K562 (cell line): ENCODE measurements around the gene SERPINE1. TPM values are rescaled to one million over a fixed set of nuclear protein-coding genes. Genes with fewer than 3 reads are reported as not detected.

Experiments used
- BACH1 ChIP-seq: fragments of 200-800 bp; sonication (Bioruptor generic); IDR thresholded peaks from 2 replicates; pipeline ENCODE4 v1.6.1; 2016; ENCODE audit warnings: missing genetic modification characterization, missing compliant biosample characterization
- CLOCK ChIP-seq: fragments of 250-450 bp; sonication (Bioruptor Pico); IDR thresholded peaks from 2 replicates; pipeline ENCODE4 v1.4.0; 2020; ENCODE audit warnings: mild to moderate bottlenecking, moderate library complexity, borderline replicate concordance
- E2F5 ChIP-seq: sonication (generic); formaldehyde crosslinking; IDR thresholded peaks from 2 replicates; pipeline ENCODE4 v1.8.0; 2022; ENCODE audit warnings: mild to moderate bottlenecking, missing genetic modification reagents
- EGR1 ChIP-seq: fragments of 450-650 bp; conservative IDR thresholded peaks from 2 replicates; pipeline ENCODE4 v1.6.1; 2017; ENCODE audit warnings: mild to moderate bottlenecking
- FIP1L1 ChIP-seq: fragments of 200-400 bp; formaldehyde crosslinking; IDR thresholded peaks from 2 replicates; pipeline ENCODE4 v1.6.1; 2018; ENCODE audit warnings: mild to moderate bottlenecking, low read depth, low read length; ENCODE audit not compliant: poor library complexity, severe bottlenecking
- FOXK2 ChIP-seq, 2 experiments: fragments of 450-650 bp; IDR thresholded peaks in 1 of 2; conservative IDR thresholded peaks in 1 of 2; 2 replicates each; pipeline ENCODE4 v1.6.1; 2016; ENCODE audit warnings: low read depth in 2 of 2, mild to moderate bottlenecking in 1 of 2
- KDM1A ChIP-seq, 2 experiments: fragments of 450-650 bp; IDR thresholded peaks; 2 replicates each; pipeline ENCODE4 v1.6.1; 2016; ENCODE audit warnings: mild to moderate bottlenecking in 2 of 2
- LARP7 ChIP-seq: fragments of 450-650 bp; IDR thresholded peaks from 2 replicates; pipeline ENCODE4 v1.6.1; 2016
- LCOR ChIP-seq: sonication (generic); formaldehyde crosslinking; IDR thresholded peaks from 2 replicates; pipeline ENCODE4 v1.8.0; 2022; ENCODE audit warnings: mild to moderate bottlenecking, missing genetic modification reagents
- MEF2A ChIP-seq: IDR thresholded peaks from 2 replicates; pipeline ENCODE4 v1.6.1; 2011; ENCODE audit warnings: low read depth, mild to moderate bottlenecking, low read length, moderate library complexity; ENCODE audit not compliant: control insufficient read depth
- NONO ChIP-seq, 2 experiments: fragments of 200-400 bp in 1 of 2; fragments of 450-650 bp in 1 of 2; formaldehyde crosslinking in 1 of 2; IDR thresholded peaks; 2 replicates each; pipeline ENCODE4 v1.6.1; 2017; ENCODE audit warnings: low read depth in 2 of 2, mild to moderate bottlenecking in 2 of 2, moderate library complexity in 2 of 2, low read length in 1 of 2
- NRF1 ChIP-seq, 2 experiments: fragments of 450-650 bp; IDR thresholded peaks in 1 of 2; conservative IDR thresholded peaks in 1 of 2; 2 replicates each; pipeline ENCODE4 v1.6.1; 2014; ENCODE audit warnings: mild to moderate bottlenecking in 2 of 2
- PCBP1 ChIP-seq: fragments of 200-400 bp; formaldehyde crosslinking; IDR thresholded peaks from 2 replicates; pipeline ENCODE4 v1.6.1; 2018; ENCODE audit warnings: mild to moderate bottlenecking, low read depth, low read length; ENCODE audit not compliant: poor library complexity, severe bottlenecking
- PHB ChIP-seq: fragments of 250-450 bp; sonication (Bioruptor Pico); IDR thresholded peaks from 2 replicates; pipeline ENCODE4 v1.5.0; 2021
- PML ChIP-seq: IDR thresholded peaks from 2 replicates; pipeline ENCODE4 v1.6.1; 2012; ENCODE audit warnings: low read length, inconsistent platforms
- RB1 ChIP-seq: fragments of 450-650 bp; IDR thresholded peaks from 2 replicates; pipeline ENCODE4 v1.6.1; 2017; ENCODE audit warnings: low read depth, mild to moderate bottlenecking
- RBM22 ChIP-seq: fragments of 200-400 bp; formaldehyde crosslinking; IDR thresholded peaks from 2 replicates; pipeline ENCODE4 v1.6.1; 2018; ENCODE audit warnings: low read length, low read depth; ENCODE audit not compliant: poor library complexity, severe bottlenecking
- TBP ChIP-seq: optimal IDR thresholded peaks from 2 replicates; pipeline ENCODE3; 2011; ENCODE audit warnings: low read depth, low read length, improper control_type of control experiment
- TFAP4 ChIP-seq: sonication (generic); formaldehyde crosslinking; IDR thresholded peaks from 2 replicates; pipeline ENCODE4 v1.8.0; 2022; ENCODE audit warnings: missing genetic modification reagents, mild to moderate bottlenecking, moderate library complexity, borderline replicate concordance
- THAP7 ChIP-seq: fragments of 250-450 bp; sonication (Bioruptor Pico); IDR thresholded peaks from 2 replicates; pipeline ENCODE4 v1.5.0; 2021
- ZKSCAN1 ChIP-seq: fragments of 150-350 bp; IDR thresholded peaks from 2 replicates; pipeline ENCODE4 v1.6.1; 2016; ENCODE audit warnings: low read depth, low read length
- ZNF124 ChIP-seq: sonication (generic); formaldehyde crosslinking; IDR thresholded peaks from 2 replicates; pipeline ENCODE4 v1.8.1; 2022; ENCODE audit warnings: missing genetic modification reagents
- ZNF431 ChIP-seq: sonication (generic); formaldehyde crosslinking; IDR thresholded peaks from 2 replicates; pipeline ENCODE4 v1.8.0; 2022; ENCODE audit warnings: mild to moderate bottlenecking, missing genetic modification reagents
- ZNF511 ChIP-seq: sonication (generic); formaldehyde crosslinking; IDR thresholded peaks from 2 replicates; pipeline ENCODE4 v1.8.0; 2022; ENCODE audit warnings: mild to moderate bottlenecking, missing genetic modification reagents
- polyA plus RNA-seq, 8 experiments: library from polyadenylated mRNA; depleted of rRNA in 4 of 8; stranded (reverse) in 5 of 8; unstranded in 3 of 8; fragments of >200 nt; fragmentation: Nextera tagmentation in 2 of 8; fragmentation: Illumina TruSeq in 1 of 8; extraction: Ambion mirVana in 2 of 8; extraction: Trizol in 1 of 8; gene quantifications; 2 replicates each; pipeline versions ENCODE4 v1.2.1 to v1.2.3, GENCODE V29; 2011 to 2014; ENCODE audit warnings: inconsistent platforms in 1 of 8, missing spikeins in 1 of 8
- total RNA-seq, 7 experiments: library from RNA; depleted of rRNA in 6 of 7; stranded (reverse); fragments of >200 nt in 6 of 7; fragmentation: Illumina TruSeq in 2 of 7; extraction: Trizol in 2 of 7; gene quantifications; 2 replicates each; pipeline versions ENCODE4 v1.2.1 to v1.2.3, GENCODE V29; 2011 to 2021; ENCODE audit warnings: low replicate concordance in 1 of 7

SERPINE1 gene
- total and polyA plus RNA-seq, 9 of the 15 experiments (the other 6 are each of a cell fraction or from before 2014, with no cell fraction given) = 0.22 to 4.8 (median 0.91) TPM

GRCh38 chr7:101153969-101154692 lies 27.2 kb downstream of the SERPINE1 start, which contains the start of gene AP1S1 (continued):
- TF ChIP-seq LCOR (CRISPR knock-in tag) = peak; percentile 80
- TF ChIP-seq NONO (IDR thresholded peaks at IDR 0.05; ENCODE audit: low read depth in 2 of 2, low read length in 1 of 2) = no peak
- TF ChIP-seq PCBP1 = peak; percentile 88
- no peak for TF ChIP-seq FOXK2 (conservative IDR thresholded peaks at IDR 0.05 in 1 of 2, IDR thresholded peaks at IDR 0.05 in 1 of 2; ENCODE audit: low read depth in 2 of 2)
- peak; percentile 90 to 94 for TF ChIP-seq KDM1A (IDR thresholded peaks at IDR 0.05)
- no peak for TF ChIP-seq ZNF431 (CRISPR knock-in tag)
- peak; percentile 61 for TF ChIP-seq TFAP4 (CRISPR knock-in tag)
- TF ChIP-seq THAP7 (CRISPR knock-in tag) = no peak
- no peak for TF ChIP-seq CLOCK (CRISPR knock-in tag)
- no peak for TF ChIP-seq PML
- no peak for TF ChIP-seq PHB (CRISPR knock-in tag)
- TF ChIP-seq ZNF124 (CRISPR knock-in tag) = no peak
- no peak for TF ChIP-seq BACH1 (tag)
- peak; percentile 48 for TF ChIP-seq FIP1L1
- TF ChIP-seq EGR1 = peak; percentile 62
- TF ChIP-seq RBM22 = peak; percentile 99
- 0 out of 2 replicates have a peak, but pooled peaks have one; percentile 62 for TF ChIP-seq E2F5 (CRISPR knock-in tag)
- peak; percentile 63 for TF ChIP-seq TBP
- no peak for TF ChIP-seq MEF2A
- TF ChIP-seq ZKSCAN1 = peak; percentile 65
- peak; percentile 96 to 97 for TF ChIP-seq NRF1 (conservative IDR thresholded peaks at IDR 0.05 in 1 of 2, IDR thresholded peaks at IDR 0.05 in 1 of 2)
- peak; percentile 94 for TF ChIP-seq ZNF511 (CRISPR knock-in tag)
- peak; percentile 52; the same call in 1 of the 2 replicates for TF ChIP-seq LARP7
- TF ChIP-seq RB1 = peak; percentile 96
